ENCODE measurements around the gene RNF167.

Gene RNF167

GRCh38 chr17:4940555-4941318 lies 669 bp downstream of the RNF167 start:
- no peak for DNase-seq

DNA sequence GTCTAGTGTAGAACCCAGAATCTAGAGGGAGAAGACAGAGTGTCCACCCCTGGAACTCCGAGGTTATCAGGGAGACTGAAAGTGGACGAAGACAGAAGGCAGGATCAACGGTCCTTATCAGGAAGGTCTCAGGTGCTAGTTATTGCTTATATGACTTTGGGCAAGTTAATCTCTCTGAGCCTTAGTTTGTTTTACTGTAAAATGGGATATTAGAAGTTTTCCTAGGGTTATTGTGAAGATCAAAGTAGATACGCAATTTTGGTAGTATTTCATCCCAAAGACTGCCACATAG lies 1.2 kb downstream of the RNF167 start:
- DNase-seq, result no peak

DNA sequence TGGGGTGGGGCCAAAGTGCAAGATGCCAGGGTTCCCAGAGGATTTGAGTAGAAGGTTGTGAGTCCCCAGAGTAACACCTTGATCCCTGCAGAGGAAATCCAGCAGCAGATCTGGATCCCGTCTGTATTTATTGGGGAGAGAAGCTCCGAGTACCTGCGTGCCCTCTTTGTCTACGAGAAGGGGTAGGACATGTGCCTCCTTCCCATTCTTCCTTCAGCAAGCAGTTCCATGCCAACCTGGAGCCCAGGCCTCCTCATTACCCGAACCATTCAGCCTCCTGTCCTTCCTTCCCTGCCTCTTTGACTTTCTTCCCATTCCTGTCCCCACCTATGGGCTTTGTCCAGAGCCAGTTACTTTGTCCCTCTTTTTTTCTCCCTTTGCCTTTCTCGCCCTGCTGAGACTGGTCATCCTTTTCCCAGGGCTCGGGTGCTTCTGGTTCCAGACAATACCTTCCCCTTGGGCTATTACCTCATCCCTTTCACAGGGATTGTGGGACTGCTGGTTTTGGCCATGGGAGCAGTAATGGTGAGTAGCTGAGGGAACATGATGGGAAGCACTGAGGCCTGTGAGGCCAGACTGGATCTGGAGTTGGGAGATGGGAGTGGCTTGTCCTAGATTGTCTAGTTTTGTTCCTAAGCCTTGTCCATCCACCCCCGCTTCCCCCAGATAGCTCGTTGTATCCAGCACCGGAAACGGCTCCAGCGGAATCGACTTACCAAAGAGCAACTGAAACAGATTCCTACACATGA lies 2.9 kb downstream of the RNF167 start:
- DNase-seq, result no peak

- DNase-seq, result no peak
Measured at GRCh38 chr17:4944163-4944553, 4.1 kb downstream of the RNF167 start.

- DNase-seq, result no peak
Measured at GRCh38 chr17:4944554-4945175, 4.6 kb downstream of the RNF167 start.

- no peak for DNase-seq
Measured at GRCh38 chr17:4945176-4945943, 5.3 kb downstream of the RNF167 start.

- DNase-seq, result no peak
Measured at GRCh38 chr17:4945944-4946280, 5.8 kb downstream of the RNF167 start.

- no peak for DNase-seq
Measured at GRCh38 chr17:4946312-4946976, 6.4 kb downstream of the RNF167 start.

DNA sequence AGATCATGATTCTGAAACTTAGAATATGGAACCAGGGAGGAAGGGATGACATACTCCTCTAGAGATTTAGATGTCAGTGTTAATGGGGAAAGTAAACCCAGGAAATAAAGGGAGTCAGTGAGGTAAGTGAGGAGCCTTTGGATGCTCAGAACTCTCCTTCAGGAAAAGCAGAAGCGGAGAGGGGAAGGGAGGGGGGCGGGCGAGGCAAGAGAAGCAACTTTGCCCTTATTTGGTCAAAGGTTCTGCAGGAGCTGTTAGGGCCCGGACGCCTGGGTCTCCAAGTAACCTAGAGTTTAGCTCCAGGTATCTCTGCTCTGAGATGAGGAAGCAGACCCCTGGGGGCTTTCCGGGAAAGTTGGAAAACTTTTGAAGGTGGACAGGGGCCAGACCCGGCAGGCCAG lies 6.9 kb downstream of the RNF167 start:
- DNase-seq, result no peak

- peak; percentile 19 for DNase-seq
Measured at GRCh38 chr17:4947411-4948165, 7.5 kb downstream of the RNF167 start.

DNA sequence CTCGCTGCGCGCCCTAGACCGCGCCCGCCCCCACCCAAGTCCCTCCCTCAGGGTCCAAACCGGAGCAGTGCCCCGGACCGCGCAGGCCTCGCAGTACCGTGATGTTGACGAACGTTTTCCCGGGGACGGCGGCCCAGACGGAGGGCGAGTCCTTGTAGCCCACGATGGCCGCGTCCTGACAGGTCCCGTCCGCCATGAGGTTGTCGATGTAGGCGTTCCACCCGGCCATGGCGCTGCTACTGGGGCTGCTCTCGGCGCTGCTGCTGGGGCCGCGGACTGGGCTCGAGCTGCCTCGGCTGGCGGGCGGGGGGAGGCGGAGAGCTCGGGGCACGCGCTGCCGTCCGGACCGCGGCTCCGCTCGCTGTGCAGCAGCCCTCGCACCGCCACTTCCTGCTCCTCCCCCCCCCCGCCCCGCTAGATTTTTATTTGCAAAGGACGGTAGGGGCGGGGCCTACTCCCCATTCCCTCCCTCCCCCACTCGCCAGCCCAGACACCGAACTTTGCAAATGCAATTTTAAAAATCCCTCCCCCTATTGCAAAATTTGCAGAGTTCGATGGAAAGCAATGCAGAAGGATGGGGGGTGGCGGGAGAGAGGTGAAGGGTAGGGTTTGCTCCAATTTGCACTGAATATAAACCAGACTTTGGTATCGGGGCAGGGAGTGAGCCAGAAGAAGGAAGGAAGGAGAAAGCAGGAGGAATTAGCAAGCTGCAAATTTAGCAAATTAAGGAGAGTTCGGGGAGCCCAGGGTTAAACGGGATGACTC lies 8.3 kb downstream of the RNF167 start, which contains the start of gene PFN1:
TSS of gene PFN1 (minus strand) at position 365 of the 765 bp plus-strand sequence. CDS start at position 229, 136 bp downstream.
- peak; percentile 93 for DNase-seq

DNA sequence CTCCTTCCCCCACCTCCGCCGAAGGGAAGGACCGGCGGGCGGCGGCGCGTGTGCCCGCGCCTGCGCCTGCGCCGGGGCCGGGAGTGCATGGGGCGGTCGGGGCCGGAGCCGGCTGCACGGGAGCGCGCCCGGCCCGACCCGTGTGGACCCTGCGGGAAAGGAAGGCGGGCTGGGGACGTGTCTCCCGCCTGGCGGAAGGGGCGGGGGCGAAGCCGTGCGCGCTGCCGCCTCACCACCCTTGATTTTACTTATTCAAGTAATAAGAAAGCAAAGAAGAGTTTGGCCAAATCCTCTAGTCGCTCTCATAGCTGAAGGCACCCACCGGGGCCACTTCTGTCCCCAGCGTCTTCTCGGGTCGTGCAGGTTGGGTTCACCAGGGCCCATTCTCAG lies 8.9 kb downstream of the RNF167 start:
- DNase-seq, result peak; percentile 98

DNA sequence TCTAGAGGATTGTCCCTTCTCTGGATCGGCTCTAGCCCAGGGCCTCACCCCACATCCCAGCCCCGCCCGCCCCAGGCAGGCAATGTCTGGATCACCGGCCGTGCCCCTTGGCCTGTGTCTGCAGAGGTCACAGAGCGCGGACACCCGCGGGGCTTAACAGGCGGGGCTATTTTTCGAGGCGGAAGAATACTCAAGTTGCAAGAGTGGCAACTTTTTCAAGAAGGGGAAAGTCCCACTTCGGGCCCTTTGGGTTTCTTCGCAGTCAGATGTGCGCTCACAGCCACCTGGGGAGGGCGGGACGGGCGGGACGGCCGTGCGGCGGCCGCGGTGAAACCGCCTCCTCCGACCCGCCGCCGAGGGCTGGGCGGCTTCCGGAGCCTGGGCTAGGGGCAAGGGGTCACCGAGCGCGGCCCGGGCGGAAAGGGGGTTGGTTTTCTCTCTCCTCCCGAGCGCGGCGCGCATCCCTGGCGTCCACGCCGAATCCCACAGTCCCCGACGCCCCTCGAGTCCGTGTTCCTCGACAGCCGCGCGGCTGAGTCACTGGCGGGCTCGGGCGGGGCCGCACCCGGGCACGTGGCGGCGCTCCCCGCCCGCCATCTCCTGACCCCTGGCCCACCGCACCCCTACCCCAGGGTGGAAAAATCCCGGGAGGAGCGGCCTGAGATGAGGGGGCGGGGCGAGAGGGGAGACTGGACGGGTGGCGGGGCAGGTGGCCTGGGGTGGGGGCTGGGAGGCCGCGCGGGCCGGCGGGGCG lies 9.4 kb downstream of the RNF167 start:
- peak; percentile 64 for DNase-seq

GRCh38 chr17:4950075-4950745 lies 10.1 kb downstream of the RNF167 start:
- peak; percentile 42 for DNase-seq

DNA sequence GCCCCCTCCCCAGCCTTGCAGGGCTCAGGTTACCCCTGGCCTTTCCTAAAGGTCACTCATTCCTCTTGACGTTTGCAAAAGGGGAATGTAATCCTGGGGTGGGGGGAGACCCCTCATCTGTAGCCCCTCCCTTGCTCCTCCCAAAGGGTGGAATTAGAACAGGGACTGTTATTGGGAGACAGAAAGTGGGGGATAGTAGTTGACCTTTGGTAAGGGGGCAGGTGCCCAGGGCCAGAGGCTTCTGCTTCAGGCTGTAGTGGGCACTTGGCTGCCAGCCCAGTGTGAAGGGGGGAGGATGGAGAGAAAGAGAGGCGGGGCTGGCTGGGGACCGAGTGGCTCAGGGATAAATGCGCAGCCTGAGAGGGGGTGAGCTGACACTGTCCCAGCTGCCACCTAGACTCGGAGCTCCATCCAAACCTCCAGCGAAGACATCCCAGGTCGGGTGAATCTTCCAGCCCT lies 10.7 kb downstream of the RNF167 start, which contains the start of gene ENO3:
TSS of gene ENO3 (plus strand) at position 374 of the 459 bp plus-strand sequence. CDS start 711 bp downstream, outside the sequence.
- peak; percentile 80 for DNase-seq

DNA sequence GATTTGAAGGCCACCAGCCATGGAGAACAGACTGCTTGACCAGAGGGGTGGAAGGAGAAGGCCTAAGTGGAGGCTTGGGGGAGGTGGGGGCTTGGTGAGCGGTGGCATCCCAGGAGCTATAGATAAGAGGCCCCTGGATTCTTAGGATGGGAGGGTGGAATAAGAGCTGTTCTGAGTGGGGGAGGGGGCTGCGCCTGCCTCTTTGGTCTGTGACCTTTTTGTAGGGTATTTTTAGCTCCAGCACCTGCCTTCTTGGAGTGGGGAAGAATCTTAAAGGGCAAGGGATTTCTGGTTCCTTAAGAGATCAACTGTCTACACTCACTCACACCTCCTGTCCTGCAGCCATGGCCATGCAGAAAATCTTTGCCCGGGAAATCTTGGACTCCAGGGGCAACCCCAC lies 11.4 kb downstream of the RNF167 start:
- DNase-seq, result no peak

DNA sequence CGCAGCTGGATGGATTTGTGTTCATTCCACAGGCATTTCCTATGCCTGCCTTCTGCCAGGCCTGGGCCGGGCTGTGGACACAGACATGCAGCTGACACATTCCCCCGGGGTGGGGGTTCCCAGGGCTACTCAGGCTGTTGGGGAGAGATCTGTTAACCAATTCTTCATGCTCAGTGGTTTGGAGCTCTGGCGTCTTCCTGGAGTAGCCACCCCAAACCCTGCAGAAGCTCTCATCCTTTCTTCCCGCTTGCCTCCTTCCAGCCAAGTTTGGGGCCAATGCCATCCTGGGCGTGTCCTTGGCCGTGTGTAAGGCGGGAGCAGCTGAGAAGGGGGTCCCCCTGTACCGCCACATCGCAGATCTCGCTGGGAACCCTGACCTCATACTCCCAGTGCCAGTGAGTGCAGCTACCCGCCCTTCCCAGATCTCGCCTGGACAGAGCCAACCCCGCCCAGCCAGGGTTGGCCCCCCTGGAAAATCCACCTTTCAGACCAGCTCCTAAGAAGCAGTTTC lies 13.4 kb downstream of the RNF167 start:
- no peak for DNase-seq

- DNase-seq, result no peak
Measured at GRCh38 chr17:4955091-4955490, 15.0 kb downstream of the RNF167 start.

- peak; percentile 3 for DNase-seq
Measured at GRCh38 chr17:4956493-4957061, 16.5 kb downstream of the RNF167 start.
